A549 (cell line): Measurements from ENCODE around the gene CUX1. TPM values are rescaled to one million over a fixed set of nuclear protein-coding genes. Genes with fewer than 3 reads are reported as not detected.
A peak's percentile ranks its signal among the peaks of the same experiment; 100 is the strongest.

Experiments used
- ATAC-seq, 2 experiments: fragments of 200-7000 bp in 1 of 2; fragments of >200 bp in 1 of 2; cut with Nextera tagmentation in 1 of 2; cut with Tn5 transposase in 1 of 2; 3 replicates each; pipeline versions ENCODE4 v1.8.0 to v1.9.1; 2018 to 2020; ENCODE audit warnings: mild to moderate bottlenecking in 1 of 2, moderate library complexity in 1 of 2
- CTCF ChIA-PET: fragments of 300-600 bp; sonication (Branson Sonifier 250); formaldehyde crosslinking; extraction: SDS; loops from one replicate; lab custom pipeline; 2021; ENCODE audit warnings: antibody characterized with exemption, inconsistent platforms; lab: Yijun Ruan, JAX
- POLR2A ChIA-PET: fragments of 350-600 bp; formaldehyde crosslinking; extraction: SDS; loops from one replicate; lab custom pipeline; 2021; ENCODE audit warnings: antibody characterized with exemption, inconsistent platforms; lab: Yijun Ruan, JAX
- DNase-seq, 2 experiments: peaks; one replicate each; pipeline versions ENCODE4 v3.0.0 to v3.0.0-alpha.2; 2011 to 2016; ENCODE audit warnings: low read depth in 1 of 2, low spot score in 1 of 2
- FAIRE-seq: peaks from 2 replicates; lab custom pipeline; 2011; peaks lifted over from hg19 to GRCh38; lab: Jason Lieb, UNC
- H3K27ac ChIP-seq, 2 experiments: fragments of >200 bp; sonication (Bioruptor Twin); formaldehyde crosslinking; 3 replicates each; pipeline ENCODE4 v1.5.1; 2016 to 2017
- H3K4me1 ChIP-seq: fragments of >200 bp; sonication (Bioruptor Twin); formaldehyde crosslinking; 3 replicates; pipeline ENCODE4 v1.6.1; 2016
- H3K4me2 ChIP-seq: fragments of >200 bp; sonication (Bioruptor Twin); formaldehyde crosslinking; 3 replicates; pipeline ENCODE4 v1.6.1; 2016
- H3K4me3 ChIP-seq: fragments of >200 bp; sonication (Bioruptor Twin); formaldehyde crosslinking; 3 replicates; pipeline ENCODE4 v1.5.1; 2016
- H3K9me3 ChIP-seq: fragments of >200 bp; sonication (Bioruptor Twin); formaldehyde crosslinking; 3 replicates; pipeline ENCODE4 v1.6.1; 2016
- BCL3 ChIP-seq: fragments of >200 bp; sonication (Bioruptor Twin); formaldehyde crosslinking; IDR thresholded peaks from 3 replicates; pipeline ENCODE4 v1.6.1; 2016
- BHLHE40 ChIP-seq: IDR thresholded peaks from 2 replicates; pipeline ENCODE4 v1.6.1; 2012; ENCODE audit warnings: low read depth, low read length, inconsistent platforms
- CBX8 ChIP-seq: fragments of 200-600 bp; sonication (generic); IDR thresholded peaks from 2 replicates; pipeline ENCODE4 v1.6.1; 2016
- CTCF ChIP-seq: fragments of >200 bp; sonication (Bioruptor Twin); formaldehyde crosslinking; IDR thresholded peaks from 3 replicates; pipeline ENCODE4 v1.5.1; 2016
- EHF ChIP-seq: fragments of 250-450 bp; sonication (Bioruptor Pico); IDR thresholded peaks from 2 replicates; pipeline ENCODE4 v1.5.0; 2020; ENCODE audit warnings: mild to moderate bottlenecking
- EHMT2 ChIP-seq: fragments of 200-600 bp; sonication (generic); IDR thresholded peaks from 2 replicates; pipeline ENCODE4 v1.6.1; 2016; ENCODE audit warnings: antibody characterized with exemption, low read depth, mild to moderate bottlenecking, moderate library complexity
- GATA3 ChIP-seq: IDR thresholded peaks from 2 replicates; pipeline ENCODE4 v1.6.1; 2012; ENCODE audit warnings: borderline replicate concordance
- HOXA7 ChIP-seq: fragments of 250-450 bp; sonication (Bioruptor Pico); IDR thresholded peaks from 2 replicates; pipeline ENCODE4 v1.5.0; 2020; ENCODE audit warnings: mild to moderate bottlenecking, moderate library complexity
- HOXB13 ChIP-seq: fragments of 250-450 bp; sonication (Bioruptor Pico); IDR thresholded peaks from 2 replicates; pipeline ENCODE4 v1.5.0; 2020; ENCODE audit warnings: low read depth, mild to moderate bottlenecking, moderate library complexity
- JUNB ChIP-seq: fragments of >200 bp; sonication (Bioruptor Twin); formaldehyde crosslinking; IDR thresholded peaks from 2 replicates; pipeline ENCODE4 v1.6.1; 2016
- KDM1A ChIP-seq: fragments of 200-600 bp; sonication (generic); IDR thresholded peaks from 2 replicates; pipeline ENCODE4 v1.6.1; 2016; ENCODE audit warnings: low read depth, mild to moderate bottlenecking
- KDM5A ChIP-seq: fragments of 200-600 bp; sonication (generic); IDR thresholded peaks from 2 replicates; pipeline ENCODE4 v1.6.1; 2016; ENCODE audit warnings: antibody characterized with exemption, mild to moderate bottlenecking
- NR3C1 ChIP-seq: fragments of >200 bp; sonication (Bioruptor Twin); formaldehyde crosslinking; IDR thresholded peaks from 3 replicates; pipeline ENCODE4 v1.6.1; 2017
- PHF8 ChIP-seq: fragments of 200-600 bp; sonication (generic); IDR thresholded peaks from 2 replicates; pipeline ENCODE4 v1.6.1; 2016; ENCODE audit warnings: low read depth, mild to moderate bottlenecking, antibody characterized with exemption, moderate library complexity, borderline replicate concordance
- RCOR1 ChIP-seq: fragments of 150-350 bp; IDR thresholded peaks from 2 replicates; pipeline ENCODE4 v1.6.1; 2014; ENCODE audit warnings: antibody characterized with exemption, low read length, low read depth
- RFX5 ChIP-seq: fragments of 450-650 bp; IDR thresholded peaks from 2 replicates; pipeline ENCODE4 v1.7.1; 2014; ENCODE audit warnings: antibody characterized with exemption, mild to moderate bottlenecking, moderate library complexity
- SREBF2 ChIP-seq: fragments of 450-650 bp; IDR thresholded peaks from 2 replicates; pipeline ENCODE4 v1.6.1; 2014; ENCODE audit warnings: mild to moderate bottlenecking, moderate library complexity
- TFCP2L1 ChIP-seq: fragments of 250-450 bp; sonication (Bioruptor Pico); IDR thresholded peaks from 2 replicates; pipeline ENCODE4 v1.5.0; 2021; ENCODE audit warnings: mild to moderate bottlenecking
- ZC3H11A ChIP-seq: fragments of 450-650 bp; IDR thresholded peaks from 2 replicates; pipeline ENCODE4 v1.6.1; 2014; ENCODE audit warnings: antibody characterized with exemption, mild to moderate bottlenecking
- ZSCAN20 ChIP-seq: fragments of 250-450 bp; sonication (Bioruptor Pico); IDR thresholded peaks from 2 replicates; pipeline ENCODE4 v1.8.0; 2022; ENCODE audit warnings: mild to moderate bottlenecking, moderate library complexity
- WGBS: methylation state at CpG from one replicate; pipeline ENCODE4 v1.1.6; 2017; ENCODE audit errors: missing lambda C conversion rate; 5-methylcytosine and 5-hydroxymethylcytosine counted together
- polyA plus RNA-seq, 4 experiments: library from polyadenylated mRNA; depleted of rRNA in 3 of 4; stranded (reverse); fragments of >200 nt; fragmentation: RNase III in 1 of 4; extraction: RNeasy Plus Mini Kit Qiagen cat#74134 plus additional on column Dnase treatment in 1 of 4; gene quantifications; 2 replicates in 3 of 4; 3 replicates in 1 of 4; pipeline ENCODE4 v1.2.3, GENCODE V29; 2011 to 2017
- TF ChIP-seq, protein P1 (sequence below): fragments of 450-650 bp; IDR thresholded peaks from 2 replicates; pipeline ENCODE4 v1.6.1; 2014; ENCODE audit warnings: antibody characterized with exemption
- TF ChIP-seq, protein P2 (sequence below): fragments of 250-450 bp; sonication (Bioruptor Pico); IDR thresholded peaks from 2 replicates; pipeline ENCODE4 v1.5.0; 2021; ENCODE audit warnings: mild to moderate bottlenecking, moderate library complexity, borderline replicate concordance
- TF ChIP-seq, protein P3 (sequence below): fragments of >200 bp; sonication (Bioruptor Twin); formaldehyde crosslinking; IDR thresholded peaks from 2 replicates; pipeline ENCODE4 v1.6.1; 2016

Gene CUX1
- polyA plus RNA-seq, 2 of the 4 experiments (the other 2 are of a cell fraction): 32.7 to 33.4 TPM

DNA sequence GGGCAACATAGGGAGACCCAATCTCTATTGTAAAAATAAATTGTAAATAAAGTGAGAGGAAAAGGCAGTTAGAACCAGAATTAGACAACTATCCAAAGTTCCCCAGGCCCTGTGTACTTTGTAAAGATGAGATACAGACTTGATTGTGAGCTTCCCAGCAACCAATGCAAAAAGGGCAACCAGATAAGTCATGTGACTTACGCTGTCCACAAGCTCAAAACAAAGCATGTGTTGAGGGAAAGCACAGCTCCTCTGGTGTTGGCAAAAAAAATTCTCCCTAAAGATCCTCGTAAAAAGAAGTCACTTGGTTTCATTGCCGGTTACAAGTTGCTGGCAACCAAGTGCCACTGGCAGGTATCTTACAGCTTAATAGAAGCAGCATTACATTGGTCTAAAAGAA, 154.0 kb downstream of the CUX1 start:
- H3K4me3 ChIP-seq: no peak overlapping the region
- H3K4me2 ChIP-seq: no peak overlapping the region
- no peaks in the 10 kb centered on the region for H3K9me3 ChIP-seq
- CTCF ChIA-PET: no interaction called here
- peaks cover 17% of the 10 kb centered on the region for H3K4me1 ChIP-seq
- 96% methylated on average over 3 of the region's 3 CpGs for WGBS
- FAIRE-seq: no peak
- TF ChIP-seq ZC3H11A: no peak
- no peak for TF ChIP-seq TFCP2L1 (CRISPR knock-in tag)
- TF ChIP-seq, protein P1, sequence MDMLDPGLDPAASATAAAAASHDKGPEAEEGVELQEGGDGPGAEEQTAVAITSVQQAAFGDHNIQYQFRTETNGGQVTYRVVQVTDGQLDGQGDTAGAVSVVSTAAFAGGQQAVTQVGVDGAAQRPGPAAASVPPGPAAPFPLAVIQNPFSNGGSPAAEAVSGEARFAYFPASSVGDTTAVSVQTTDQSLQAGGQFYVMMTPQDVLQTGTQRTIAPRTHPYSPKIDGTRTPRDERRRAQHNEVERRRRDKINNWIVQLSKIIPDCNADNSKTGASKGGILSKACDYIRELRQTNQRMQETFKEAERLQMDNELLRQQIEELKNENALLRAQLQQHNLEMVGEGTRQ: peak; percentile 28; the same call in 1 of the 2 replicates
- no peak for TF ChIP-seq ZSCAN20 (CRISPR knock-in tag)
- no peak for TF ChIP-seq GATA3
- TF ChIP-seq, all 56 proteins: peak for 1
- H3K27ac ChIP-seq: no peak overlapping the region
- ATAC-seq (no peak), DNase-seq (peak in 1 of 2 experiments; percentile 21)
- POLR2A ChIA-PET: no interaction called here

DNA sequence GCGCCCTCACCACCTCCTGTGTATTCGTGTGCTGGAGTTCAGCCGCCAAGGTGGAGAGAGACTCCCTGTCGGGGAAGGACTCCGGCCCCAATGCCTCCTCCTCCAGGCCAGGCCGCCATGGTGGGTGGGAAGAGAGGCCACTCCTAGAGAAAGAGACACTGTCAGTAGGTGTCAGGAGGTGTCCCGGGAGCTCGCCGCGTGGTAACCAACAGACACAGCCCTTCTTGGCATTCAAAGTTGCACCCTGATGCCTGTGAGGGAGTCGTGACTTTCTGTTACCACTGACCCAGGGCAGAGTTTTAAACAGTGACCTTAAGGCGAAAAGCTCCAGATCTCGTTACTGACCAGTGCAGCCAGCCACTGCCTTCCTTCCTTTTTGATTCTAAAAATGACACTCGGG, 155.2 kb downstream of the CUX1 start:
- no peak overlapping the region for H3K4me2 ChIP-seq
- POLR2A ChIA-PET: no interaction called here
- peak overlapping the region in 1 of 2 experiments; percentile 27; a peak in 2 of 6 replicates for H3K27ac ChIP-seq
- WGBS: 95% methylated on average over 14 of the region's 14 CpGs
- no peak overlapping the region for H3K4me3 ChIP-seq
- ATAC-seq: no peak
- DNase-seq: no peak
- no peak for TF ChIP-seq HOXB13 (CRISPR knock-in tag)
- TF ChIP-seq RCOR1: no peak
- no peak for TF ChIP-seq RFX5
- no peak for TF ChIP-seq SREBF2
- no peak for TF ChIP-seq PHF8
- TF ChIP-seq, protein P2, sequence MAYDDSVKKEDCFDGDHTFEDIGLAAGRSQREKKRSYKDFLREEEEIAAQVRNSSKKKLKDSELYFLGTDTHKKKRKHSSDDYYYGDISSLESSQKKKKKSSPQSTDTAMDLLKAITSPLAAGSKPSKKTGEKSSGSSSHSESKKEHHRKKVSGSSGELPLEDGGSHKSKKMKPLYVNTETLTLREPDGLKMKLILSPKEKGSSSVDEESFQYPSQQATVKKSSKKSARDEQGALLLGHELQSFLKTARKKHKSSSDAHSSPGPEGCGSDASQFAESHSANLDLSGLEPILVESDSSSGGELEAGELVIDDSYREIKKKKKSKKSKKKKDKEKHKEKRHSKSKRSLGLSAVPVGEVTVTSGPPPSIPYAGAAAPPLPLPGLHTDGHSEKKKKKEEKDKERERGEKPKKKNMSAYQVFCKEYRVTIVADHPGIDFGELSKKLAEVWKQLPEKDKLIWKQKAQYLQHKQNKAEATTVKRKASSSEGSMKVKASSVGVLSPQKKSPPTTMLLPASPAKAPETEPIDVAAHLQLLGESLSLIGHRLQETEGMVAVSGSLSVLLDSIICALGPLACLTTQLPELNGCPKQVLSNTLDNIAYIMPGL (CRISPR knock-in tag): no peak
- no peak for TF ChIP-seq CBX8
- H3K9me3 ChIP-seq: no peaks in the 10 kb centered on the region
- CTCF ChIA-PET: interaction anchor here (0.6 kb wide), 1 partner anchor 42 kb away, joined by 4 read pairs; no protein-coding TSS in a partner anchor
- H3K4me1 ChIP-seq: peaks cover 17% of the 10 kb centered on the region
- no peak for FAIRE-seq

GRCh38 chr7:101973130-101973529, 155.7 kb downstream of the CUX1 start:
- no peak for TF ChIP-seq TFCP2L1 (CRISPR knock-in tag)
- no peak for TF ChIP-seq EHMT2
- TF ChIP-seq BCL3: no peak
- TF ChIP-seq HOXA7 (CRISPR knock-in tag): no peak
- TF ChIP-seq KDM5A: no peak
- TF ChIP-seq KDM1A: no peak
- no peak for TF ChIP-seq EHF (CRISPR knock-in tag)
- TF ChIP-seq, protein P3, sequence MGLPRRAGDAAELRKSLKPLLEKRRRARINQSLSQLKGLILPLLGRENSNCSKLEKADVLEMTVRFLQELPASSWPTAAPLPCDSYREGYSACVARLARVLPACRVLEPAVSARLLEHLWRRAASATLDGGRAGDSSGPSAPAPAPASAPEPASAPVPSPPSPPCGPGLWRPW: no peak
- no peak for TF ChIP-seq RFX5
- TF ChIP-seq NR3C1: no peak
- TF ChIP-seq BHLHE40: no peak
- no peak for TF ChIP-seq ZC3H11A
- no peak for TF ChIP-seq JUNB
- no peak for TF ChIP-seq CTCF
- H3K4me2 ChIP-seq: no peak overlapping the region
- ChIA-PET POLR2A (no interaction called here), CTCF (interaction anchor here (0.6 kb wide), 1 partner anchor 42 kb away, joined by 4 read pairs; no protein-coding TSS in a partner anchor)
- no peaks in the 10 kb centered on the region for H3K9me3 ChIP-seq
- FAIRE-seq (no peak), DNase-seq (no peak), ATAC-seq (no peak)
- H3K4me1 ChIP-seq: peaks cover 17% of the 10 kb centered on the region
- WGBS: 100% methylated on average over 8 of the region's 8 CpGs
- H3K27ac ChIP-seq: peak overlapping the region in 1 of 2 experiments; percentile 27; a peak in 2 of 6 replicates
- no peak overlapping the region for H3K4me3 ChIP-seq
